K562 (cell line): ENCODE data around the gene TTLL3. TPM values are rescaled to one million over a fixed set of nuclear protein-coding genes. Genes with fewer than 3 reads are reported as not detected.

Experiments
- CC2D1A ChIP-seq: fragments of 450-650 bp; IDR thresholded peaks from 2 replicates; pipeline ENCODE4 v1.6.1; 2017; ENCODE audit warnings: mild to moderate bottlenecking
- CEBPB ChIP-seq: fragments of 450-650 bp; IDR thresholded peaks from 2 replicates; pipeline ENCODE4 v1.6.1; 2016; ENCODE audit warnings: missing genetic modification characterization, missing compliant biosample characterization
- HCFC1 ChIP-seq: IDR thresholded peaks from 2 replicates; pipeline ENCODE4 v1.6.1; 2012; ENCODE audit warnings: low read depth, low read length, improper control_type of control experiment
- HDAC8 ChIP-seq: fragments of 450-650 bp; IDR thresholded peaks from 2 replicates; pipeline ENCODE4 v1.6.1; 2016; ENCODE audit warnings: mild to moderate bottlenecking, missing genetic modification characterization, moderate library complexity, missing compliant biosample characterization
- HEY1 ChIP-seq: fragments of 250-450 bp; sonication (Bioruptor Pico); IDR thresholded peaks from 2 replicates; pipeline ENCODE4 v1.5.0; 2020; ENCODE audit warnings: mild to moderate bottlenecking, moderate library complexity, borderline replicate concordance
- MTA3 ChIP-seq: fragments of 450-650 bp; formaldehyde crosslinking; IDR thresholded peaks from 2 replicates; pipeline ENCODE4 v1.6.1; 2017; ENCODE audit warnings: mild to moderate bottlenecking, borderline replicate concordance
- NCOA2 ChIP-seq, 2 experiments: fragments of 450-650 bp; IDR thresholded peaks; 2 replicates each; pipeline ENCODE4 v1.6.1; 2018; ENCODE audit warnings: mild to moderate bottlenecking in 2 of 2, moderate library complexity in 1 of 2; ENCODE audit not compliant: partially characterized antibody in 2 of 2
- PHTF2 ChIP-seq: fragments of 250-450 bp; sonication (Bioruptor Pico); IDR thresholded peaks from 2 replicates; pipeline ENCODE4 v1.5.0; 2021; ENCODE audit warnings: mild to moderate bottlenecking
- PURB ChIP-seq: sonication (generic); formaldehyde crosslinking; IDR thresholded peaks from 2 replicates; pipeline ENCODE4 v1.9.0; 2021; ENCODE audit warnings: low read depth, mild to moderate bottlenecking, missing genetic modification reagents
- ZNF121 ChIP-seq: sonication (generic); formaldehyde crosslinking; conservative IDR thresholded peaks from 2 replicates; pipeline ENCODE4 v1.8.0; 2022; ENCODE audit warnings: missing genetic modification reagents
- polyA plus RNA-seq, 8 experiments: library from polyadenylated mRNA; depleted of rRNA in 4 of 8; stranded (reverse) in 5 of 8; unstranded in 3 of 8; fragments of >200 nt; fragmentation: Nextera tagmentation in 2 of 8; fragmentation: Illumina TruSeq in 1 of 8; extraction: Ambion mirVana in 2 of 8; extraction: Trizol in 1 of 8; gene quantifications; 2 replicates each; pipeline versions ENCODE4 v1.2.1 to v1.2.3, GENCODE V29; 2011 to 2014; ENCODE audit warnings: inconsistent platforms in 1 of 8, missing spikeins in 1 of 8
- total RNA-seq, 7 experiments: library from RNA; depleted of rRNA in 6 of 7; stranded (reverse); fragments of >200 nt in 6 of 7; fragmentation: Illumina TruSeq in 2 of 7; extraction: Trizol in 2 of 7; gene quantifications; 2 replicates each; pipeline versions ENCODE4 v1.2.1 to v1.2.3, GENCODE V29; 2011 to 2021; ENCODE audit warnings: low replicate concordance in 1 of 7
- TF ChIP-seq, protein P1 (sequence below), 2 experiments: fragments of 450-650 bp in 1 of 2; sonication (generic) in 1 of 2; formaldehyde crosslinking in 1 of 2; IDR thresholded peaks; 2 replicates each; pipeline versions ENCODE4 v1.7.1 to v1.9.0; 2016 to 2022; ENCODE audit warnings: inconsistent platforms in 1 of 2, mild to moderate bottlenecking in 1 of 2, missing genetic modification reagents in 1 of 2
- TF ChIP-seq, protein P2 (sequence below): sonication (generic); formaldehyde crosslinking; IDR thresholded peaks from 2 replicates; pipeline ENCODE4 v1.8.0; 2022; ENCODE audit warnings: mild to moderate bottlenecking, missing genetic modification reagents, borderline replicate concordance
- TF ChIP-seq, protein P3 (sequence below): fragments of 450-650 bp; formaldehyde crosslinking; IDR thresholded peaks from 2 replicates; pipeline ENCODE4 v1.4.0; 2022; ENCODE audit warnings: mild to moderate bottlenecking, moderate library complexity
- TF ChIP-seq, protein P4 (sequence below): sonication (generic); formaldehyde crosslinking; IDR thresholded peaks from 2 replicates; pipeline ENCODE4 v1.8.0; 2022; ENCODE audit warnings: missing genetic modification reagents, mild to moderate bottlenecking, borderline replicate concordance

TTLL3 gene
- total and polyA plus RNA-seq, 9 of the 15 experiments (the other 6 are each of a cell fraction or from before 2014, with no cell fraction given): 8.9 to 106 (median 33.2) TPM

DNA sequence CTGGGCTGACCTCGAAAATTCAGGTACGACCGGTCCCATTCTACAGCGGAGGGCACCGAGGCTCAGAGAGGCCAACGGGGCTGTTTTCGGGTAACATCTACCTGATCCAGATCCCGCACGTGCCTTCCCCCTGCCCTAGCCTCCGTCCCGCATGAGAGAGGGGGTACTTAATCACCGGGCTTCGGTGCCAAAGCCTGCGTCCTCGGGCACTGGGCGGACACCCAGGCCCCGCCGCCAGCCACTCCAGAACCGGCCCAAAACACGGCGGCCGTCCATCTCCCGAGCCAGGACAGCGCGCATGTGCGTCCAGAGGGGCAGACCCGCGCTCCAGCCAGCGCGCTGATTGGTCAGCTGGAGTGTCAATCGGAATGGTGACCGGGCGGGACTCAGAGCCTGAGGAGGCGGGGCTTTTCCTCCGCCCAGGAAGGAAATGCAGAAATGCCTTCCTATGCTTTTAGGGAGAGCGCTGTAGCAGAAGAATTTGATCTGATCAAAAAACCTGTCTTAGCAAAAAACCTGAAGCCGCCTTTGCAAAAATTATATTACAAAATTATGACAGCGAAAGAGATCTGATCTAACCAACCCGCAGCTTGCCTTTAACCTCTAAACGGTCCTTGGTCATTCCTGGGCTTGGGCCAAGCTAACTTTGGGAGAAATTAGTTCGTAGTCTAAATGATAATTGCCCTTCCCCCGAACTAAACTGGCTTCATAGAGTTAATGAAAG is 33.8 kb downstream of the TTLL3 start, which contains the start of gene RPUSD3 (continued):
- TF ChIP-seq HDAC8 (tag) (no peak), MTA3 (peak; percentile 88; the same call in 1 of the 2 replicates), NCOA2 (IDR thresholded peaks at IDR 0.05; ENCODE audit: partially characterized antibody in 2 of 2) (no peak), PHTF2 (no peak), CEBPB (tag) (no peak), HCFC1 (no peak), PURB (CRISPR knock-in tag) (no peak), HEY1 (CRISPR knock-in tag) (no peak), CC2D1A (no peak), ZNF121 (CRISPR knock-in tag) (no peak)
- TF ChIP-seq, protein P1, sequence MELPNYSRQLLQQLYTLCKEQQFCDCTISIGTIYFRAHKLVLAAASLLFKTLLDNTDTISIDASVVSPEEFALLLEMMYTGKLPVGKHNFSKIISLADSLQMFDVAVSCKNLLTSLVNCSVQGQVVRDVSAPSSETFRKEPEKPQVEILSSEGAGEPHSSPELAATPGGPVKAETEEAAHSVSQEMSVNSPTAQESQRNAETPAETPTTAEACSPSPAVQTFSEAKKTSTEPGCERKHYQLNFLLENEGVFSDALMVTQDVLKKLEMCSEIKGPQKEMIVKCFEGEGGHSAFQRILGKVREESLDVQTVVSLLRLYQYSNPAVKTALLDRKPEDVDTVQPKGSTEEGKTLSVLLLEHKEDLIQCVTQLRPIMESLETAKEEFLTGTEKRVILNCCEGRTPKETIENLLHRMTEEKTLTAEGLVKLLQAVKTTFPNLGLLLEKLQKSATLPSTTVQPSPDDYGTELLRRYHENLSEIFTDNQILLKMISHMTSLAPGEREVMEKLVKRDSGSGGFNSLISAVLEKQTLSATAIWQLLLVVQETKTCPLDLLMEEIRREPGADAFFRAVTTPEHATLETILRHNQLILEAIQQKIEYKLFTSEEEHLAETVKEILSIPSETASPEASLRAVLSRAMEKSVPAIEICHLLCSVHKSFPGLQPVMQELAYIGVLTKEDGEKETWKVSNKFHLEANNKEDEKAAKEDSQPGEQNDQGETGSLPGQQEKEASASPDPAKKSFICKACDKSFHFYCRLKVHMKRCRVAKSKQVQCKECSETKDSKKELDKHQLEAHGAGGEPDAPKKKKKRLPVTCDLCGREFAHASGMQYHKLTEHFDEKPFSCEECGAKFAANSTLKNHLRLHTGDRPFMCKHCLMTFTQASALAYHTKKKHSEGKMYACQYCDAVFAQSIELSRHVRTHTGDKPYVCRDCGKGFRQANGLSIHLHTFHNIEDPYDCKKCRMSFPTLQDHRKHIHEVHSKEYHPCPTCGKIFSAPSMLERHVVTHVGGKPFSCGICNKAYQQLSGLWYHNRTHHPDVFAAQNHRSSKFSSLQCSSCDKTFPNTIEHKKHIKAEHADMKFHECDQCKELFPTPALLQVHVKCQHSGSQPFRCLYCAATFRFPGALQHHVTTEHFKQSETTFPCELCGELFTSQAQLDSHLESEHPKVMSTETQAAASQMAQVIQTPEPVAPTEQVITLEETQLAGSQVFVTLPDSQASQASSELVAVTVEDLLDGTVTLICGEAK (IDR thresholded peaks at IDR 0.05): no peak; the same call in none of the 2 replicates
- TF ChIP-seq, protein P1 (CRISPR knock-in tag; IDR thresholded peaks at IDR 0.05): no peak
- TF ChIP-seq, protein P2, sequence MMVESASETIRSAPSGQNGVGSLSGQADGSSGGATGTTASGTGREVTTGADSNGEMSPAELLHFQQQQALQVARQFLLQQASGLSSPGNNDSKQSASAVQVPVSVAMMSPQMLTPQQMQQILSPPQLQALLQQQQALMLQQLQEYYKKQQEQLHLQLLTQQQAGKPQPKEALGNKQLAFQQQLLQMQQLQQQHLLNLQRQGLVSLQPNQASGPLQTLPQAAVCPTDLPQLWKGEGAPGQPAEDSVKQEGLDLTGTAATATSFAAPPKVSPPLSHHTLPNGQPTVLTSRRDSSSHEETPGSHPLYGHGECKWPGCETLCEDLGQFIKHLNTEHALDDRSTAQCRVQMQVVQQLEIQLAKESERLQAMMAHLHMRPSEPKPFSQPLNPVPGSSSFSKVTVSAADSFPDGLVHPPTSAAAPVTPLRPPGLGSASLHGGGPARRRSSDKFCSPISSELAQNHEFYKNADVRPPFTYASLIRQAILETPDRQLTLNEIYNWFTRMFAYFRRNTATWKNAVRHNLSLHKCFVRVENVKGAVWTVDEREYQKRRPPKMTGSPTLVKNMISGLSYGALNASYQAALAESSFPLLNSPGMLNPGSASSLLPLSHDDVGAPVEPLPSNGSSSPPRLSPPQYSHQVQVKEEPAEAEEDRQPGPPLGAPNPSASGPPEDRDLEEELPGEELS: no peak
- TF ChIP-seq, protein P3, sequence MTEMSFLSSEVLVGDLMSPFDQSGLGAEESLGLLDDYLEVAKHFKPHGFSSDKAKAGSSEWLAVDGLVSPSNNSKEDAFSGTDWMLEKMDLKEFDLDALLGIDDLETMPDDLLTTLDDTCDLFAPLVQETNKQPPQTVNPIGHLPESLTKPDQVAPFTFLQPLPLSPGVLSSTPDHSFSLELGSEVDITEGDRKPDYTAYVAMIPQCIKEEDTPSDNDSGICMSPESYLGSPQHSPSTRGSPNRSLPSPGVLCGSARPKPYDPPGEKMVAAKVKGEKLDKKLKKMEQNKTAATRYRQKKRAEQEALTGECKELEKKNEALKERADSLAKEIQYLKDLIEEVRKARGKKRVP: no peak
- TF ChIP-seq, protein P4, sequence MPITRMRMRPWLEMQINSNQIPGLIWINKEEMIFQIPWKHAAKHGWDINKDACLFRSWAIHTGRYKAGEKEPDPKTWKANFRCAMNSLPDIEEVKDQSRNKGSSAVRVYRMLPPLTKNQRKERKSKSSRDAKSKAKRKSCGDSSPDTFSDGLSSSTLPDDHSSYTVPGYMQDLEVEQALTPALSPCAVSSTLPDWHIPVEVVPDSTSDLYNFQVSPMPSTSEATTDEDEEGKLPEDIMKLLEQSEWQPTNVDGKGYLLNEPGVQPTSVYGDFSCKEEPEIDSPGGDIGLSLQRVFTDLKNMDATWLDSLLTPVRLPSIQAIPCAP (CRISPR knock-in tag): no peak
